ENCODE measurements around the gene TOLLIP.

Gene TOLLIP

DNA sequence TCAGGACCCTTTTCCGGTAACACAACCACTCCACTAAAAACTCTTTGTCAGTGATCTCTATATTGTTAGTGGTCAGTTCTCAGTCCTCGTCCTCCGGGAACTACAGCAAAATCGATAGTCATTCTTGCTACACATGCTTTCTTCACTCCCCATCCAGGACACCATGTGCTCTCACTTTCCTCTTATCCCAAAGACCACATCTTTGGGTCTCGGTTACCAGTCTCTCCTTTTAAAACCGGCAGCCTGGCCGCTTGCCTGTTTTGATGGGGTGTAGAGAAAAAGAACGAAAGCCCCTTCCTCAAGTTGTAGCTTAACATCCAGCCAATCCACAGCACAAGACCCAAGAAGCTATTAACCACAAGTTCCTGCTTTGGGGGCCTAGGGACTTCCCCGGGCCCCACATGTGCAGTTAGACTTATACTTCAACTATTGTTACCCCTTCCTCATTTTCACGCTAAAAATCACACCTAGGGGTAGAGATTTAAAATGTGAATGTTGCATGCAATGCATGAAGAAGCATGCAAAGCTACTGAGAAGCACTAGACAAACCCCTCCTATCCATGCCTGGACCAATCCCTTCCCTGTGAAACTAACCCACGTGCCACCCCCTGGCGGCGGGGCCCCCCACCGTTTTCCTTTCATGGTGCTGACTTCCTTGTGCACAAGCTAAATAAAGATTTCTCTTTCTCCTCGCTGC lies 1.5 kb upstream of the TOLLIP start:
- DNase-seq (ENCODE audit: low spot score): no peak

DNA sequence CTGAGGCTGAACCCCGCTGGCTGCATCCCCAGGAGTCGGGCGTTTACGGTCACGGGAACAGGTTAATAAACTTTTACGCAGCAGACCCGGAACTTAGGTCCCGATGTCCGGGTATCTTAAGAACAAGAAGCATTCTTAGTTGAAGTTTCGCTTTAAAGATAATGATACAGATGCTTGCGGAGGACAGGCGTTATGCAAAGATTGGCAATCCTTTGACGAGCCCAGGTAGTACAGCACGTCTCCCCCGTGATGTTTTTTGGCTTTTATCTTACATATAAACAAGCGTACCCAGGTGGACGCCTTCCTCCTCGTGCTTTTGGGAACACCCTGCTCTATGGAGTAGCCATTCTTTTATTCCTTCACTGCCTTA lies 871 bp upstream of the TOLLIP start:
- DNase-seq (ENCODE audit: low spot score): no peak

DNA sequence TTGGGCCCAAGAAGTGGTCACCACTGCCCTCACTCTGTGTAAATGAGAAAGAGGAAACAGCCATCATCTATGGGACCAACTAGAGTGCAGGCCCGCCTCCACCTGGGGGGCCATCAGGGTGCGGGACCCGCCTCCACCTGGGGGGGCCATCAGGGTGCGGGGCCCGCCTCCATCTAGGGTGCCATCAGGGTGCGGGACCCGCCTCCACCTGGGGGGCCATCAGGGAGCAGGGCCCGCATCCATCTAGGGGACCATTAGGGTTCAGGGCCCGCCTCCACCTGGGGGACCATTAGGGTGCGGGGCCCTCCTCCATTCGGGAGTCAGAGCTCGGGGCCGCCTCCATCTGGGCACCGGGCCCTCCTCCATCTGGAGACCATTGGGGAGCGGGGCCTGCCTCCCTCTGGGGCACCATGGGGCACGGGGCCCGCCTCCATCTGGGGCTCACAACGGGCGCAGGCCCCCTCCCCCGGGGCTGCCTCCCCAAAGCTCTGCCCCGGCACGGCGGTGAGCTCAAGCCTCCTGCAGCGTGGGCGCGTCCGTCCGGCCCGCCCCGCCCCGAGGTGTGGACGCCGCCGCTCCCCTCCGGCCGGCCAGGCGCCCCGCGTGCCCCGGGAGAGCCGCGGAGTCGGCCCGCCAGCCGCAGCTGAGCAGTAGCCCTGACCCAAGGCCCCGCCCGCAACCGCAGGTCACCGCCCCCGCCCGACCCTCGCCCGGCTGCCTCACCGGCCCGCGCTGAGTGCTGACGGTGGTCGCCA lies 512 bp downstream of the TOLLIP start:
- no peak for DNase-seq (ENCODE audit: low spot score)

DNA sequence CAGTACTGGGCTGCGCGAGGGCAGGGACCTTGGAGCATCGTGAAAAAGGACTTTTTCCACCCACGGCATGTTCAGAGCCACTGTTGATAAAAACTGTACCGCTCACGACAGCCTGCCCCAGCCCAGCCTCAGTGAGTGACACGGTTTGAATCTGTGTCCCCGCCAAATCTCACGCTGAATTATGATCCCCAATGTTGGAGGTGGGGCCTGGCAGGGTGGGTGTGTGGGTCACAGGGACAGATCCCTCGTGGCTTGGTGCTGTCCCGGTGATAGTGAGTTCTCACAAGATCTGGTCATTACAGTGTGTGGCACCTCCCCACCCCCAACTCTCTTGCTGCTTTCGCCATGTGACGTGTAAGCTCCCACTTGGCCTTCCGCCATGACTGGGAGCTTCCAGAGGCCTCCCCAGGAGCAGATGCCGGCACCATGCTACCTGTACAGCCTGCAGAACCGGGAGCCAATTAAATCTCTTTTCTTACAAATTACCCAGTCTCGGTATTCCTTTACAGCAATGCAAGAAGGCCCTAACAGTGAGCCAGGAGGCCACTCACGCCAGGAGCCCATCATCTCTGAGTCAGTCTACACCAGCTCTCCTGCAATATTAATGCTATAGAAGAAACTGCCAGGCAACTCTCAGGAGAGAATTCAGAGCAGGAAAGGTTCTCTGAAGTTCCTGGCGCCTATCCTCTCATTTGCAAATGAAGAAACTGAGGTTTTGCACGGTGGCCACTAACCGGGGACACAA lies 1.3 kb downstream of the TOLLIP start:
- no peak for DNase-seq (ENCODE audit: low spot score)

DNA sequence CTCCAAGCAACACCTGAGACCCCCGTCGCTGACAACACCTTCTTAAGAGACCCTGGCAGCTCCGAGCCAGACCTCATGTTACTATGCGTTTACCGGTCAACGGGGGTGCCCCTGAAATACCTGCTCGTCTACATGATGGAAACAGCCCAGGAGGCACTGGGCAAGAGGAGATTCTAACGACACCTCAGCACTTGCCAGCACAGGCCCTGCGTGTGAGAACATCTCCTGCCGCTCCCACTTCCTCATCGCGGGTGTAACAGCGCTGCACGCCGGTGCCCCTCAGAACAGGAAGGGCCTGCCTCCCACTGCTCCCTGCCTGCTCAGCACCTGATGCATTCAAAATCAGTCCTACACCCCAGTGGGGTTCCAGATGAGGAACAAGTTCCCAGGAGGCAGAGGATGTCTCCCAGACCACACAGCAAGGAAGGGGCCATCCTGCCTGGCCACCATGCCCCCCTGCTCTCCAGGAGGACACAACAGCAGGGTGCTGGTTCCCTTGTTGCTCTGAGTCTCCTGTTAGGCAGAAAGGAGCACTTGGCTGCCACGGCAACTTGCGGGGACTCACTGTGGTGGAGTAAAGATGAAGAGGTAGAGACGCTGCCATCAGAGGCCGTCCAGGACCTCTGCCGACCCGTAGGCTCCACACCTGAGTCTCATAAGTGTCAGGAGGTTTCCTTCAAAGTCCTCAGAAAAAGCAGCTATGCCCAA lies 2.1 kb downstream of the TOLLIP start:
- no peak for DNase-seq (ENCODE audit: low spot score)

DNA sequence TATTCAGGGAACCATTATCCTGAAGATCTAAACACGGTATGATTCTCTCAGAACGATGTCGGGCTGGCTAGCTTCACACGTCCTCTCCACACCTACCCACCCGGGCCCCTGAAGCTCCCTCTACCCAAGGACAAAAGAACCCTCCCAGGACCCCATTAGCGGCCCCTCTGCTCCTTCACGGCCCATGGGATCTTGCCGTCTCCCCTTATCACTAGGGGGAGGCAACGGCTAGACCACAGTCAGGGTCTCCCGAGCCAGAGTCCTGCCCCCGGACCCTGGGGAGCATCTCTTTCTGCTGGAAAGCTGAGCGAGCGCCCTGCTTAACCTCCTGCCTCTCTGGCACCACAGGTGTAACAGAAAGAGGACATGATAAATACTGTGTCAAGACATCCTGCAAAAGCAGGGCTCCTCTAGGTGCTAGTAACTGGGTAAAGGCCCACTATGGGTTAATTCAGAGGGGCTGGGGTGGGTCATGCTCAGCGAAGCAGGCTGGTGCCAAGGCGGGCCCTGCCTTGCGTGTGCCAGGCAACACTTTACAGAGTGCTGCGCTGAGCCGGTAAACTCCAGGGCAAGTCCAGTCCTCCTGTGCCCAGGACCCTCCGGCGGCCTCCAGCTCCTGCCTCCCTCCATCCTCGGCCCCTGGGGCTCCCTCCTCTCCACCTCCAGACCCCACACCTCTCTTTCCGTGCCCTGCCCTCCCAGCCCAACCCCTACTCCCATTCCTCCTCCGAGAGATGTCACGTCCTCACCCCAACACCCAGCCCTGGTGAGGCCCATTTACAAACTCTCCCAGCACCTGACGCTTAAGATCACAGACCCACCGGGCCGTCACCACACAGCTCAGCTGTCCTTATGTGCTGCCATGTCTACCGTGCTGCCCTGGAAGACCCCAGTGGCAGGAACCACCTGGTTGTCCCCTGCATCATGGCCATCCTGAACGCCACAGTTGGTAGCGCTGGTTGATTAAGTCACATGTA lies 3.0 kb downstream of the TOLLIP start:
- no peak for DNase-seq (ENCODE audit: low spot score)

DNA sequence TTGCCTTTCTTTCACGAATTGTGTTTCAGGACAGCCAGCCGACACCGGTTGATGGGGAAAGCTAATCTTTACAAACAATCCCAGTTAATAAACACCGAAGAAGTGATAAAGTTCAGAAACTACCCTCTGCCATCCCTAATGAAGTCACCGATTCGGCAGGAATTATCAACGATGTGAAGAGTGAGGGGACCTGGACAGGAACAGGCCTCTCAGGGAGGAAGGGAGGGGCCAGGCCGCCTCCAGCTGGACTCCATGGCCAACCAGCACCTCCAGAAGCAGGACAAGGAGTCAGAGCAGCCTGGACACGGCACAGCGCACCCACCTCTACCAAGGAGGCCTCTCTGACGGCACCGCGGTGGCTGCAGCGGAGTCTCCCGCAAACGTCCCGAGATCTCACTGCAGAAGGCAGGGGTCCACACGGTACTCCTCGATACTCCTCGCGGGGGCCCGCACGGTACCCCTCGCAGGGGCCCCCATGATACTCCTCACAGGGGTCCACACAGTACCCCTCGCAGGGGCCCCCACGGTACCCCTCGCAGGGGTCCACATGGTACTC lies 3.9 kb downstream of the TOLLIP start:
- DNase-seq (ENCODE audit: low spot score): no peak

DNA sequence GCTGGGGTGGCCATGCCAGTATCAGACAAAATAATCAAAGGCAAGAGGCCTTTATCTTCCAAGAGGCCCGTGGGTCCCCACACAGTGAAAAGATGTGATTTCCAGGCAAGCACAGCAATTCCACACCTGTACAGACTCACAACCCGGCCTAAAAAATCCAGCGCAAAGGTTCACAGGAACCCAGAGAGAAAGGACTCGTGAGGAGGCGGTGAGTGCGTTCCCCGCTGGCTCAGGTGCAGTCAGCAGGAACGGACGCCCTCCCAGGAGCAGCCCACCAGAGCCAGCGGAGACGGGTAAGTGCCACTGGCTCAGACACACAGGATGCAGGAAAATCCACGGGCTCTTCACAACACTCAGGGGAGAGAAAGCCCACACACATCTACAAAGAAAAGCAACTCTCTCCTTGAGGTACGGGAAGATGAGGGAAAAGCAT lies 4.4 kb downstream of the TOLLIP start:
- DNase-seq (ENCODE audit: low spot score): no peak

DNA sequence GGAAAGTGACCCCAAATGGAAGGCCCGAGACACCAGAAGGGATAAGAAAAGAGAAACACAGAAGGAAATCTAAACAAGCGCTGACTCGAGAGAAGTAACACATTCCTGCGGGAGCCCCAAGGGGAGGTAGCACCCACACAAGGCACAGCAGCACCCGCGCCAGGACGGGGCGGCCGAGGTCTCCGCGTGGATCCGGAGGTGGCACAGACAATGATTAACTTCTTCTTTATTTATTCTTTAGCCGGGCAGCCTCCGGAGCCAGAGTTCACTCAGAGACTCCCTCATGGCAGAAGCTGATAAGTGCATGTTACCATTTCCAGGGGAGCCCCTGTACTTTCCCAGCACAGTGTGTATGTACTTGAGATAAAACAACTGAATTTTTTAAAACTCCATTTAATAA lies 5.1 kb downstream of the TOLLIP start:
- no peak for DNase-seq (ENCODE audit: low spot score)

DNA sequence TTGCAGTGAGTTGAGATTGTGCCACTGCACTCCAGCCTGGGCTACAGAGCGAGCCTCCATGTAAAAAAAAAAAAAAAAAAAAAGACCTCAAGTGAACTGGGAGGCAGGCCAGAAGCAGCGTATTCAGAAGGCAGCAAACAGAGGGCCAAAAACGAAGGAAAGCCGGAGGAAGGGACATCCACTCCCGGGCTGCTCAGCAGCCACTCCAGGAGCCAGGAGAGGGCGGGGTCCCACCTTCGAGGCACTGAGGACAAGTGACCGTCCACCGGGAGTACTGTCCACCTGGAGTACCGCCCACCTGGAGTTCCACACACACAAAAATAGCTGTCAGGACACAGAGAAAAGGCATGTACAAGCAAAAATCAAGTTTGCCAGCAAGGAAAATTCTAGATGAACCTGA lies 5.5 kb downstream of the TOLLIP start:
- DNase-seq (ENCODE audit: low spot score): peak; percentile 53

DNA sequence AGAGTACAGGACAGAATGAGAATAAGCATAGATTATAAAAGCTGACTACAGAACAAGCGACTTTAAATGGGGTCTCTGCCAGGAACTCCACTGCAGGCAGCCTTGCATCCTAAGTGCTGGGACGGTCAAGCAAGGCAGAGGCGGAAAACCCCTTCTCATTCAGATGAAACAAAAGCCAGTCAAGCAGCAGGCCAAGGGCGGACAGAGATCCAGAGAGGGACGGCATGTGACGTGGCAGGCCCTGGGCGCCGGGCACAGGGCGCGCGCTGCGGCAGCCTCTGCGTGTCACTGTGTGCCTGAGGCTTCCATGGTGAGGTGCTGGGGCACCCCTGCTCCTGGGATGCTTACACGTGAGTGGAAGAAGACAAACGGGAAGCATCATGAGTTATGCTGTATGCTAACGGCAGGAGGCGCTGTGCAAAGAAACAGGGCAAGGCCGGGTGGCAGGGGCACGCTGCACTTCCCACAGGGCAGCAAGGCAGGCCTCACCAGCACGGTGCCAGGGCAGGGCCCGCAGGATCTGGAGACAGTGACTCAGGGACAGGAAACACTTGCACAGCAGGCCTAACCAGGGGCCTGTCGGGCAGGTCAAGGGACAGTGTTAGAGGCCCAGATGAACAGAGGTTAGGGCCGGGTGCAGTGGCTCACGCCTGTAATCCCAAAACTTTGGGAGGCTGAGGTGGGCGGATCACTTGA lies 6.2 kb downstream of the TOLLIP start:
- DNase-seq (ENCODE audit: low spot score): peak; percentile 69

DNA sequence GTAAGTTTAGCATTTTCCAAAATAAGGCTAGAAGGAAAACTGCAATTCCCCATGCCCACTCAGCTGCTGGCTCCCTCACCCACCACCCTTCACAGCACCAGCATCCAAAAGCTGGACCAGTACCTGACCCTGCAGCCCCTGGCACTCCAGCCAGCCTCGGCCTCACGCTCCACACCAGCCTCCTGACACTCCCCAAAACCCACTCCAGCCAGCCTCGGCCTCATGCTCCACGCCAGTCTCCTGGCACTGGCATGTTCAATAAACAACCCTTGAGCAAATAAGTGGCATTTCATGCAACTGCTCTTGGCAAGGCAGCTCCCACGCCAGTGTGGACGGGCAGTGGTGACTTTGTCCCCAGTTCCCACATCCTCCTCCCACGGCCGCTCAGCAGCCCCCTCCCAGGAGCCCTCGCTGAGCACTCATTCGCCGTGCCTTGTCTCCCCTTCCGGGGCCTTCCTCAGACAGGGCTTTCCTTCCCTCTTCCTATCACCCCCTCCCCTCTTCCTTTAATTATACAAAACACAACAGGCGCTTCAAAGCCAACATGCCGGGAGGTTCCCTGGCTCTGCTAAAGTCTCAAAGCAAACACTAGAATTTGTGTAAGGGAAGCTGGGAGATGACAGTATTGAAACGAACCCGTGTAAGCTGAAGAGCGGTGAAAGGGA lies 6.8 kb downstream of the TOLLIP start:
- DNase-seq (ENCODE audit: low spot score): no peak

DNA sequence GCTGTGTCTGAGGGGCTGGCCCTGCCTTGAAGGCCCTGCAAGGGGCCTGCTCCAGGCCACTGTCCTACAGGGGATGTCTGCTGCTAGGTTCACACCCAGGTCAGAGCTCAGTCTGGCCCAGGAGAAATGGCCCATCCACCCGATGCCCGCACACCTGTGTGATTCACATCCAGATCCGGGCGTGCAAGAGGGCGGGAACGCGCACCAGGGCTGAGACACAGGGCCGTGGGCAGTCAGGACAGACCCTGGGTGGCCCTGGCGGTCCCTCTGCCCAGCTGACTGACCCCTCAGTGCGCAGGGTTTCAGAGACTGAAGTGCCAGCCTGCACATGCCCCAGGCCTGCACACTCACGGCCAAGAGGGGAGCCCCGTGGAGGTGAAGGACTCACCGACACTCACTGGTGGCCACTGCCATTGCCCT lies 7.4 kb downstream of the TOLLIP start:
- DNase-seq (ENCODE audit: low spot score): no peak

DNA sequence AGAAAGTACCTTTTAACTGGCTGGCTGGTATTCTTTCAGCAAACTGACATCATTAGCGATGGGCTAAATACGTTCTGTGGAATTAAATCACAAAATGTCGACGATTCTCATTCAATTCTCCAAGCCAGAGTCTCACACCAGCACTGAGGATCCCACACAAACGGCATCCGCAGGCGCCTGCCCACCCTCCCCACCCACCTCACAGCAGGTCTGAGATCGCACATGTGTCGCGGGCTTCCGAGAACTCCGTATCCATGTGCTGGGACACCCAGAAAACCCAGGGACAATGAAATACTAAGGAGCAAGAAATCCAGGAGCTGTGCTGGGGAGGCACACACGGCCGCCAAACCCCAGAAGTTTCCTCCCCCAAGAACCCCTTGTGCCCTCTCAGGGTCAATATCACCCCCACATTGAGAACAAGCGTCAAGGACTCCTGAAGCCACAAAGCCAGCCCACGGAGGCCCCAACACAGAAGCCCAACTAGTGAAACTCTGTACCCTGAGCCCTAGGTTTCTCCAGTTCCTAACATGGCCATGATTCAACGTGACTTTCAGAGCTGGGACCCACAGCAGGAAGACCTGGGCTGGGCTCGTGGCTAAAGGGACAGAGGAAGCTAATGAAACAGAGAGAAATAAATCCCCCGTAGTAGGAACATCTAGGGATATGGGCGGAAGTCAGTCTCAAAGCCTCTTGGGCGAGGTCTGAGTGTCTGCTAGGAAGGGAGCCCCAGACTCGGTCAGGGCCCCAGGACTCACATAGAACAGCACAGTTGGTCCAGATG lies 8.0 kb downstream of the TOLLIP start:
- DNase-seq (ENCODE audit: low spot score): no peak

DNA sequence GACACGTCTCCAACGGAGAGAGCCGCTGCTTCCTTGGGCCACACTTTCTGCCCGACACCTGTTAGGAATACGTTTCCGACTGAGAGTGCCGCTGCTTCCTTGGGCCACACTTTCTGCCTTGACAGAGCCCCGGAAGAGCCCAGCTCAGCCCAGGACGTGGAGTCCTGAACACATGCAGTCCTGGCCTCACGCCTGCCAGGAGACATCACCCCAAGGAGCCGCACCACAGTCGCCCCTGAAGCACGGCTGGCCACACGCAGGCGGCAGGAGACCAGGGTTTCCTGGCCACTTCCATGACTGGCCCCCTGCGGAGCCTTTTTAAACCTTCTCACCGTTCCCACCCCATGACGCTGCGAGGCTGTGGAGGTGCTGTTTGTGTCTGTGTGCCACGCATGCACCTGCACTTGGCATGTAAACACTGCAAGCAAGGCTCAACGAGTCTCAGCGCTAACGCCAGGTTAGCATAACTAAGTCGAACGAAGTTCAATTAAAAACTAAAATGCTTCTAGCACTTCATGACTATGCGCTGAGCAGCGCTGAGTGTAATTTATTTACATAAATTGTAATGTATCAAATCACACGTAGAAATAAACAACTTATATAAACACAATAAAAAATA lies 8.8 kb downstream of the TOLLIP start:
- no peak for DNase-seq (ENCODE audit: low spot score)

DNA sequence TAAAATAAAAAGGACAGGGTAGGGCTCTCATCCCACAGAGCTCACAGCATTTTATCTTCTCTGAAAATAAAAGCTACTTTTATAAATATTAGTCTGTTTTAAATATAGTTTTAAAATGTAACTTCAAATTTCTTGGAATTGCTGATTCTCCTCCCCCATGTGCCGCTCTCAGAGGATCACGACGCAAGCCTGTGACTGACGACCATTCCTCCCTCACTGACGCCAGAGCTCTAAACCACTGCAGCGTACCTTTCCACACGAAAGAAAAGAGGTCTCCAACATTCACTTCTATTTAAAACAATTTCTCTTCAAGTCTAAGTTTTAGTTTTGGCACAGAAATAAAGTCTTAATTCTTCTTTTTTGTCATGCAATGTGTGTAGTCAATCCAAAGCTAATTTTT lies 9.3 kb downstream of the TOLLIP start:
- DNase-seq (ENCODE audit: low spot score): no peak

DNA sequence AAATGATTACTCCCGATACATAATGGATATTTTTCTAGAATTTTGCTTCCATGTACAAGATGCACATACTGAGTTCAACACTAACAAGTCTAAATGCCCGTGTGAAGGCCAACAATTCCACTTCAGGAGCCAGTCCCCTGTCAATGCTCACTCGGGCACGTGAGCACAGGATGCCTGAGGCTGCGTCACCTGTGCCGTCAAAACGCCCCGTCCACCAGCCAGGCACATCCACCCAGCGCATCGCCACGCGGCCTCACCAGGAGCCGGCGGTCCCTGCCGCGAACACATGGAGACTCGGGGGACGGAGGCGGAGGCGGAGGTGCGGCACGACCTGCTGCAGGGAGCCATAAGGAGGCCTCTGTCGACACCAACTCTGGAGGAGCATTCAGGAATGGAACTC lies 9.8 kb downstream of the TOLLIP start:
- no peak for DNase-seq (ENCODE audit: low spot score)

DNA sequence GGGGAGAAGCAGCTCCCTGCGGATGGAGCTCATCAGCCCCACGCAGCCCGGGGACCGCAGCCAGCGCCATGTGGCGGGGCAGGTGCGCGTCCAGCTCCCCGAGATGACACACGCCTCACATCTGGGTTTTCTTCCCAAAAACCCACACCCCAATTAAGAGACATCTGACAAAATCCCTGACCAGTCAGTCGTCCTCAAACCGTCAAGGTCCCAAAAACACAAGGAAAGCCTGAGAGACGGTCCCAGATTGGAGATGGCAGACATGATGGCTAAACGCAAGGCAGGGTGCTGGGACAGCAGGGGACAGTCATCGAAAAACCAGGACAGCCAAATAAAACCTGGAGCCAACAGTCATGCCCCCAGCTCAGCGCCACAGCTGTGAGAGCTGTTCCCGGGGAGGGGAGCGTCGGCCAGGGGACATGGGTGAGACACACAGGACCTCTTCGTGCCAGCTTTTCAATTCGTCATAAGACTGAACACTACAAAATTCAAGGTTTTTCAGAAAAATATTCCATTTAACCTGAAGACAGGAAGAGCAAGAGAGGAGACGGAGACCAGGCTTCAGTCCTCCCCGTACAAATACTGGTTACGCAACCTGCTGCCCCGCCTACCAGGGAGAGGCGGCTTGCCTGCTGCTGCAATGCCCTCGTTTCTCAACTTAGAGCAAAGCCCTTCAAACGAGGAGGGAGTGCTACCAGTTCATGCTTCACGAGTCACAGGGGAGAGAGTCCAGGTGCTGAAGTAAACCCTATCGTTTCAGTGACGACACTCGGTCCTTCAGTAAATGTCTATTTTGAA lies 10.5 kb downstream of the TOLLIP start:
- peak; percentile 37 for DNase-seq (ENCODE audit: low spot score)
